ENCODE results near the gene ANKRD36. TPM values are rescaled to one million over a fixed set of nuclear protein-coding genes. Genes with fewer than 3 reads are reported as not detected.
"Not testable (repeated sequence)": the region's sequence is repeated elsewhere in the genome, so short reads cannot be mapped to it uniquely, and the experiment has no call there.

ANKRD36 gene
- total and polyA plus RNA-seq, 2 of the 4 experiments (the other 2 are of a cell fraction): 2.6 to 20.1 TPM

DNA sequence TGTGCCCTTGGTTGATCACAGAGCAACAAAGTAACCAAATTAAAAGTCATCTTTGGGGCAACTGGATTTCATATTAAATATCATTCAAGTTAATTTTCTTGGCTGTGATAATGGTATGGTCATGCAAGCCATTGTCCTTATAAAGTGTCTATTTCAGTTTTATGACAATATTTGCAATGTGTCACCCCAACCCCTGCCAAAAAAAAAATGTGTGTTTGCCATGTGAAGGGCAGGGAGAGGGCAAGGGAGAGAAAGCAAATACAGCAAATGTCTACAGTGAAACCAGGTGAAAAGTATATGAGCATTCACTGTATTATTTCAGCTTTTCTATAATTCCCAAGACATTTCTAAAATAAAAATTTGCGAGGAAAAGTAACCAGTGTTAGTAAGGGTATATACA, 24.2 kb upstream of the ANKRD36 start:
- H3K9ac ChIP-seq (ENCODE audit: low read depth, low read length); H2AK5ac ChIP-seq (ENCODE audit: low read depth, low read length); H3K4me2 ChIP-seq (ENCODE audit: low read depth, low read length); H3K9me3 ChIP-seq (ENCODE audit: control insufficient read depth, insufficient read depth, low read length); H4K8ac ChIP-seq (ENCODE audit: low read depth in 2 of 2, low read length in 2 of 2); H3K56ac ChIP-seq (ENCODE audit: extremely low read depth, insufficient read depth, low read length); H2BK15ac ChIP-seq (ENCODE audit: low read depth, low read length); H3K9me1 ChIP-seq (ENCODE audit: insufficient read depth, low read length); H4K20me1 ChIP-seq (ENCODE audit: insufficient read depth, low read length); H4K5ac ChIP-seq (ENCODE audit: low read depth, low read length); intact Hi-C loops (cut with micrococcal nuclease); H2BK20ac ChIP-seq (ENCODE audit: low read depth, low read length); H3K4me1 ChIP-seq (ENCODE audit: control insufficient read depth, insufficient read depth, low read length); BruUV-seq (replicated peaks); H2BK120ac ChIP-seq (ENCODE audit: low read depth, low read length); H2AFZ ChIP-seq (replicated peaks; ENCODE audit: low read length, poor library complexity); H3K4ac ChIP-seq (ENCODE audit: low read depth, low read length); H2AK9ac ChIP-seq (replicated peaks; ENCODE audit: low read depth, low read length, poor library complexity); H3K18ac ChIP-seq (ENCODE audit: low read depth, low read length); H3K27ac ChIP-seq (ENCODE audit: insufficient read depth, low read length); H3K23ac ChIP-seq (ENCODE audit: low read depth, low read length); H3K36me3 ChIP-seq (ENCODE audit: control insufficient read depth, insufficient read depth, low read length); dilution Hi-C loops (cut with HindIII; ENCODE audit: low sequenced_read_pairs, unreplicated experiment); H4K91ac ChIP-seq (ENCODE audit: insufficient read depth, low read depth, low read length); H2BK5ac ChIP-seq (ENCODE audit: low read depth, low read length, poor library complexity, severe bottlenecking); POLR2A ChIA-PET (ENCODE audit: unreplicated experiment); ATAC-seq (ENCODE audit: low read depth); H3K4me3 ChIP-seq (ENCODE audit: insufficient read depth, low read depth, low read length); H3K27me3 ChIP-seq (ENCODE audit: control insufficient read depth, insufficient read depth, low read length); CTCF ChIA-PET; H3K14ac ChIP-seq (replicated peaks; ENCODE audit: low read depth, low read length); H3K79me1 ChIP-seq (ENCODE audit: low read depth in 1 of 2, low read length in 2 of 2); in situ Hi-C loops (cut with MboI; ENCODE audit: low sequenced_read_pairs); DNase-seq: not testable (repeated sequence)
- WGBS, 2 experiments (ENCODE audit: extremely low coverage in 2 of 2, insufficient read length in 1 of 2): no CpG with 5 or more reads among the region's 1 CpG

DNA sequence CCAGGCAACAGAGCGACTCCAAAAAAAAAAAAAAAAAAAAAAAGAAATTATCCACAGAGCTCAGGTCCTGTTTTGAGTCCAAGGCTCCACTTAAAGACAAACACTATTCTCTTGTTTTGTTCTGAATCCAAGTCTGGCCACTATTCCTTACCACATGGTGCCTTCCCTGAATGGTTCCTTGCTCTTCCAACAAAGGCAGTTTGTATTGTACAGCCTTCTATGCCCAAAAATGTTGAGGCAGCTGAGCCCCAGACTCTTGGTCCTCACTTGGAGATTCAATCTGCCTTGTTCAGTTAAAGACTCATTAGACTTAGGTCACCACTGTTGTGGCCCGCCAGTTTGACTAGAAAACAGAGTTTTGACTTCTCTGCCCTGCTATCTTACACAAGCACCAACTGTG, 20.0 kb upstream of the ANKRD36 start:
- H3K79me1 ChIP-seq (ENCODE audit: low read depth in 1 of 2, low read length in 2 of 2); H3K4ac ChIP-seq (ENCODE audit: low read depth, low read length); H4K20me1 ChIP-seq (ENCODE audit: insufficient read depth, low read length); H3K36me3 ChIP-seq (ENCODE audit: control insufficient read depth, insufficient read depth, low read length); H2AK5ac ChIP-seq (ENCODE audit: low read depth, low read length); H3K27me3 ChIP-seq (ENCODE audit: control insufficient read depth, insufficient read depth, low read length); H3K9me1 ChIP-seq (ENCODE audit: insufficient read depth, low read length); H3K4me1 ChIP-seq (ENCODE audit: control insufficient read depth, insufficient read depth, low read length); BruUV-seq (replicated peaks); H4K91ac ChIP-seq (ENCODE audit: insufficient read depth, low read depth, low read length); H2BK120ac ChIP-seq (ENCODE audit: low read depth, low read length); ATAC-seq (ENCODE audit: low read depth); H3K14ac ChIP-seq (replicated peaks; ENCODE audit: low read depth, low read length); dilution Hi-C loops (cut with HindIII; ENCODE audit: low sequenced_read_pairs, unreplicated experiment); H4K8ac ChIP-seq (ENCODE audit: low read depth in 2 of 2, low read length in 2 of 2); CTCF ChIA-PET; H2AFZ ChIP-seq (replicated peaks; ENCODE audit: low read length, poor library complexity); H3K4me3 ChIP-seq (ENCODE audit: insufficient read depth, low read depth, low read length); H3K27ac ChIP-seq (ENCODE audit: insufficient read depth, low read length); H3K56ac ChIP-seq (ENCODE audit: extremely low read depth, insufficient read depth, low read length); H2AK9ac ChIP-seq (replicated peaks; ENCODE audit: low read depth, low read length, poor library complexity); H3K9ac ChIP-seq (ENCODE audit: low read depth, low read length); DNase-seq; H2BK15ac ChIP-seq (ENCODE audit: low read depth, low read length); H3K23ac ChIP-seq (ENCODE audit: low read depth, low read length); H3K4me2 ChIP-seq (ENCODE audit: low read depth, low read length); intact Hi-C loops (cut with micrococcal nuclease); H3K9me3 ChIP-seq (ENCODE audit: control insufficient read depth, insufficient read depth, low read length); H4K5ac ChIP-seq (ENCODE audit: low read depth, low read length); H2BK20ac ChIP-seq (ENCODE audit: low read depth, low read length); in situ Hi-C loops (cut with MboI; ENCODE audit: low sequenced_read_pairs); H2BK5ac ChIP-seq (ENCODE audit: low read depth, low read length, poor library complexity, severe bottlenecking); H3K18ac ChIP-seq (ENCODE audit: low read depth, low read length): not testable (repeated sequence)
- POLR2A ChIA-PET (ENCODE audit: unreplicated experiment): interaction anchor here (0.6 kb wide), 1 partner anchor 139 kb away, joined by 7 read pairs; no protein-coding TSS in a partner anchor
- no CpG with 5 or more reads among the region's 2 CpGs for WGBS, 2 experiments (ENCODE audit: extremely low coverage in 2 of 2, insufficient read length in 1 of 2)

All from IMR-90 (cell line).